Lower lobe of right lung (tissue), 2 donors: ENCODE measurements around the gene MAP2. TPM values are rescaled to one million over a fixed set of nuclear protein-coding genes. Genes with fewer than 3 reads are reported as not detected.
A peak's percentile ranks its signal among the peaks of the same experiment; 100 is the strongest.

ENCODE experiments used
- ATAC-seq, 2 donors: fragments of 200-7000 bp; cut with Tn5 transposase; one replicate each; pipeline ENCODE4 v1.9.1; 2020 to 2022; ENCODE audit warnings: mild to moderate bottlenecking in 2 of 2, moderate library complexity in 2 of 2
- DNase-seq: peaks from one replicate; pipeline ENCODE4 v3.0.0-alpha.2; 2020
- H3K27ac ChIP-seq: fragments of 200-600 bp; one replicate; pipeline ENCODE4 v1.8.0; 2022
- H3K27me3 ChIP-seq: fragments of 200-600 bp; one replicate; pipeline ENCODE4 v1.8.0; 2022; ENCODE audit warnings: low read depth
- H3K36me3 ChIP-seq: fragments of 200-600 bp; one replicate; pipeline ENCODE4 v1.8.0; 2022; ENCODE audit warnings: mild to moderate bottlenecking
- H3K4me1 ChIP-seq: fragments of 200-600 bp; one replicate; pipeline ENCODE4 v1.8.0; 2022
- H3K4me3 ChIP-seq: fragments of 200-600 bp; one replicate; pipeline ENCODE4 v1.8.0; 2022; ENCODE audit warnings: mild to moderate bottlenecking
- H3K9me3 ChIP-seq: fragments of 200-600 bp; one replicate; pipeline ENCODE4 v1.8.0; 2022
- intact Hi-C: fragments of 100-400 bp; cut with DNase I; formaldehyde crosslinking; loops from one replicate; pipeline ENCODE4 v1.11.0; 2022
- total RNA-seq: library from RNA; stranded (reverse); fragmentation: NEBNext Ultra II Directional; extraction: Animal tissue kit (Norgen Biotek cat#: 25700); gene quantifications from one replicate; pipeline ENCODE4 v1.2.1, GENCODE V29; 2021
- TF ChIP-seq, protein P1 (sequence below): fragments of 200-600 bp; IDR thresholded peaks from one replicate; pipeline ENCODE4 v1.8.0; 2022; ENCODE audit warnings: antibody characterized with exemption, mild to moderate bottlenecking
- donor health status: DM: no; HTN: yes; CAD: no; lungs with severe emphysema.

MAP2 gene
- total RNA-seq, 1 donor from 2014 or later: 22.6 TPM

GRCh38 chr2:209771474-209772289, 347.8 kb downstream of the MAP2 start, which contains the start of gene UNC80:
Gene UNC80 (plus strand): TSS chr2:209771832. CDS start chr2:209772073, 241 bp downstream.
- intact Hi-C loops: no loop called here
- no peaks in the 10 kb centered on the region for H3K36me3 ChIP-seq
- ATAC-seq (peak; percentile 90 to 92), DNase-seq (peak; percentile 61)
- H3K4me1 ChIP-seq: no peaks in the 10 kb centered on the region
- H3K27ac ChIP-seq: no peak within 1 kb of the TSS
- no peaks in the 10 kb centered on the region for H3K9me3 ChIP-seq
- no peak within 1 kb of the TSS for H3K4me3 ChIP-seq
- peaks cover 30% of the 10 kb centered on the region for H3K27me3 ChIP-seq
- TF ChIP-seq, protein P1, sequence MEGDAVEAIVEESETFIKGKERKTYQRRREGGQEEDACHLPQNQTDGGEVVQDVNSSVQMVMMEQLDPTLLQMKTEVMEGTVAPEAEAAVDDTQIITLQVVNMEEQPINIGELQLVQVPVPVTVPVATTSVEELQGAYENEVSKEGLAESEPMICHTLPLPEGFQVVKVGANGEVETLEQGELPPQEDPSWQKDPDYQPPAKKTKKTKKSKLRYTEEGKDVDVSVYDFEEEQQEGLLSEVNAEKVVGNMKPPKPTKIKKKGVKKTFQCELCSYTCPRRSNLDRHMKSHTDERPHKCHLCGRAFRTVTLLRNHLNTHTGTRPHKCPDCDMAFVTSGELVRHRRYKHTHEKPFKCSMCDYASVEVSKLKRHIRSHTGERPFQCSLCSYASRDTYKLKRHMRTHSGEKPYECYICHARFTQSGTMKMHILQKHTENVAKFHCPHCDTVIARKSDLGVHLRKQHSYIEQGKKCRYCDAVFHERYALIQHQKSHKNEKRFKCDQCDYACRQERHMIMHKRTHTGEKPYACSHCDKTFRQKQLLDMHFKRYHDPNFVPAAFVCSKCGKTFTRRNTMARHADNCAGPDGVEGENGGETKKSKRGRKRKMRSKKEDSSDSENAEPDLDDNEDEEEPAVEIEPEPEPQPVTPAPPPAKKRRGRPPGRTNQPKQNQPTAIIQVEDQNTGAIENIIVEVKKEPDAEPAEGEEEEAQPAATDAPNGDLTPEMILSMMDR: no peak

DNA sequence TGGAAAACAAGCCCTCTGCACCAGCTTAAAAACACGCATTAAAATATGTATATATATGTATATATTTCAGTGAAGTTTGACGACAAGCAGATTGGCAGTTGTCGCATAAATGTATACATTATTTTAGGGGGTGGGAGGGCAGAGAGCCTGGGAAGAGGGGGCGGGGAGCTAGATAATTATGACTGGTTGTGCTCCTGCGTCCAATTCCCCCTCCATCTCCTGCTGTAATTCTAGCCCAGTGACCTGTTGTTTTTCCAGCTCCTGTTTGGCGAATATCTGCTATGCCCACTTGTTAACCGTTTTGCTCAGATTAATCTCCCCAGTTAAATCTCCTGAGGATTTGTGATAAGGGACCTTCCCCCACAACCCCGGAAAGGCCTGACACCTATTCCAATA, 348.4 kb downstream of the MAP2 start:
- intact Hi-C loops: no loop called here

DNA sequence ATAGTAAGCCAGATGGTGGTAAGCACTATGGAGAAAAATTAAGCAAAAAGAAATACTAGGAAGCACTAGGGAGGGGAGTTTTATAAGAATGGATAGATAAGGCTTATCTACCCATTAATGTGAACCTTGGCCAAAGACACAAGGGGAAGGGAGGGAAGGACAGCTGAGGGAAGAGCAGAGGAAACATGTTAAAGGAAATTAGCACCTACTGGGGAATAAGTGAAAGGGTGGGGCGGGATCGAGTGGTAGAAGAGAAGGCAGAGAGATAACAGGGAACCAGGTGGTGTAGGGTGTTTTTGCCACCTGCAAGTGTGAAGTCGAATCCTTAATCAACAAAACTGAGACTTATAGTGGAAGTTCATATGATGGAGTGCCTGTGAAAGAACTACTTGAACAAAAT, 349.5 kb downstream of the MAP2 start:
- DNase-seq (no peak), ATAC-seq (no peak)
- Histone ChIP-seq H3K9me3 (no peaks in the 10 kb centered on the region), H3K4me3 (no peak overlapping the region), H3K27ac (no peak overlapping the region), H3K36me3 (no peaks in the 10 kb centered on the region), H3K4me1 (no peaks in the 10 kb centered on the region), H3K27me3 (peaks cover 32% of the 10 kb centered on the region)
- intact Hi-C loops: no loop called here
- TF ChIP-seq, protein P1: no peak

More for the DNA sequence above, 348.4 kb downstream of the MAP2 start:
- no peaks in the 10 kb centered on the region for H3K36me3 ChIP-seq
- H3K27ac ChIP-seq: no peak overlapping the region
- ATAC-seq (no peak), DNase-seq (no peak)
- H3K9me3 ChIP-seq: no peaks in the 10 kb centered on the region
- TF ChIP-seq, protein P1: no peak
- H3K4me3 ChIP-seq: no peak overlapping the region
- H3K4me1 ChIP-seq: no peaks in the 10 kb centered on the region
- H3K27me3 ChIP-seq: peaks cover 32% of the 10 kb centered on the region
